HT1080 (cell line): ENCODE measurements around the gene OR2T3. TPM values are rescaled to one million over a fixed set of nuclear protein-coding genes. Genes with fewer than 3 reads are reported as not detected.
"Not testable (repeated sequence)": the region's sequence is repeated elsewhere in the genome, so short reads cannot be mapped to it uniquely, and the experiment has no call there.

Source experiments
- DNase-seq: peaks from one replicate; pipeline ENCODE4 v3.0.0-alpha.2; 2015; ENCODE audit warnings: low read depth
- polyA plus RNA-seq, 2 experiments: library from polyadenylated mRNA; depleted of rRNA; stranded (reverse); fragments of >200 nt; gene quantifications; 2 replicates each; pipeline ENCODE4 v1.2.3, GENCODE V29; 2015
- total RNA-seq: library from RNA; depleted of rRNA; stranded (reverse); fragments of >200 nt; shearing (Covaris generic); gene quantifications from 2 replicates; pipeline ENCODE4 v1.2.3, GENCODE V29; 2014; rRNA removed

Gene OR2T3
- total RNA-seq = not detected in 2 replicates
- not detected in 2 replicates for polyA plus RNA-seq (2015; cell fraction: cytosol; rRNA removed)
- not detected in 2 replicates for polyA plus RNA-seq (2015; cell fraction: nucleus; rRNA removed)

GRCh38 chr1:248473051-248473450, at the start of gene OR2T3:
Gene OR2T3 (plus strand): TSS chr1:248473351. CDS start chr1:248473351, 0 bp downstream.
- DNase-seq = not testable (repeated sequence)

- DNase-seq = not testable (repeated sequence)
Observed at GRCh38 chr1:248427526-248428191, 45.5 kb upstream of the OR2T3 start.

GRCh38 chr1:248428192-248428533, 45.0 kb upstream of the OR2T3 start:
- DNase-seq = not testable (repeated sequence)

- not testable (repeated sequence) for DNase-seq
Observed at GRCh38 chr1:248431683-248432082, 41.5 kb upstream of the OR2T3 start.

- not testable (repeated sequence) for DNase-seq
Observed at GRCh38 chr1:248432201-248432600, 41.0 kb upstream of the OR2T3 start.

- not testable (repeated sequence) for DNase-seq
Observed at GRCh38 chr1:248433811-248434415, 39.2 kb upstream of the OR2T3 start.

GRCh38 chr1:248434913-248435312, 38.2 kb upstream of the OR2T3 start:
- not testable (repeated sequence) for DNase-seq

- DNase-seq = not testable (repeated sequence)
Observed at GRCh38 chr1:248436303-248436702, 36.8 kb upstream of the OR2T3 start.

GRCh38 chr1:248438668-248439067, 34.5 kb upstream of the OR2T3 start:
- not testable (repeated sequence) for DNase-seq

- DNase-seq = not testable (repeated sequence)
Observed at GRCh38 chr1:248439283-248439682, 33.9 kb upstream of the OR2T3 start.

GRCh38 chr1:248442500-248443277, 30.5 kb upstream of the OR2T3 start:
- DNase-seq = not testable (repeated sequence)

- not testable (repeated sequence) for DNase-seq
Observed at GRCh38 chr1:248444603-248445002, 28.5 kb upstream of the OR2T3 start.

- DNase-seq = not testable (repeated sequence)
Observed at GRCh38 chr1:248445399-248445798, 27.8 kb upstream of the OR2T3 start, which contains the start of gene OR2T2. Gene OR2T2 (plus strand): TSS chr1:248445637. CDS start chr1:248452798, 7,161 bp downstream.

GRCh38 chr1:248448409-248449074, 24.6 kb upstream of the OR2T3 start:
- DNase-seq = not testable (repeated sequence)

- DNase-seq = not testable (repeated sequence)
Observed at GRCh38 chr1:248449821-248450465, 23.2 kb upstream of the OR2T3 start.

GRCh38 chr1:248450466-248451145, 22.5 kb upstream of the OR2T3 start:
- DNase-seq = not testable (repeated sequence)

- DNase-seq = not testable (repeated sequence)
Observed at GRCh38 chr1:248453619-248454018, 19.5 kb upstream of the OR2T3 start.

GRCh38 chr1:248455045-248455444, 18.1 kb upstream of the OR2T3 start:
- DNase-seq = not testable (repeated sequence)

- not testable (repeated sequence) for DNase-seq
Observed at GRCh38 chr1:248456635-248457034, 16.5 kb upstream of the OR2T3 start.

GRCh38 chr1:248459117-248459516, 14.0 kb upstream of the OR2T3 start:
- not testable (repeated sequence) for DNase-seq
